CD4-positive, alpha-beta T cell treated with Interleukin-17A for 4 hours (primary cell): ENCODE measurements around the gene KIN.
"Not testable (repeated sequence)": the region's sequence is repeated elsewhere in the genome, so short reads cannot be mapped to it uniquely, and the experiment has no call there.

Source experiments
- DNase-seq: peaks from one replicate; pipeline ENCODE4 v3.0.0-alpha.2; 2020; ENCODE audit warnings: mixed read lengths

KIN gene

DNA sequence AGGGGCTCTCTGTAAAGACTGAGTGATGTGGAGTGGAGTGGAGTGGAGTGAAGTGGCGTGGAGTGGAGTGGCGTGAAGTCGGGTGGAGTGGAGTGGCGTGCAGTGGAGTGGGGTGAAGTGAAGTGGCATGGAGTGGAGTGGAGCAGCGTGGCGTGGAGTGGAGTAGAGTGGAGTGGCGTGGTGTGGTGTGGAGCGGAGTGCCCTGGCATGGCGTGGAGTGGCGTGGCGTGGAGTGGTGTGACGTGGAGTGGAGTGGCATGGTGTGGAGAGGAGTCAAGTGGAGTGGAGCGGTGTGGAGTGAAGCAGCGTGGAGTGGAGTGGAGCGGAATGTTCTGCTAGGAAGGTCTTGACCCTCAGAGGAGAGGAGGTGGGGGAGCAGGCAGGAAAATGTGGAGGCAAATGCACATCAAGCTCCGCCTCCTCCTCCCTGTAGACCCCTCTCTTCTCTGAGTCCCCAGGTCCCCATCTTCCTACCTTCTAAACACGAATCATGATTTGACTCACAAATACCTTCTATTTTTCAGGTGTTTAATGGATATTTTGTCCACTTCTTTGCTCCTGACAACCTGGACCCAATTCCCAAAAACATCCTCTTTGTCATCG, 64.8 kb downstream of the KIN start:
- DNase-seq: no peak

DNA sequence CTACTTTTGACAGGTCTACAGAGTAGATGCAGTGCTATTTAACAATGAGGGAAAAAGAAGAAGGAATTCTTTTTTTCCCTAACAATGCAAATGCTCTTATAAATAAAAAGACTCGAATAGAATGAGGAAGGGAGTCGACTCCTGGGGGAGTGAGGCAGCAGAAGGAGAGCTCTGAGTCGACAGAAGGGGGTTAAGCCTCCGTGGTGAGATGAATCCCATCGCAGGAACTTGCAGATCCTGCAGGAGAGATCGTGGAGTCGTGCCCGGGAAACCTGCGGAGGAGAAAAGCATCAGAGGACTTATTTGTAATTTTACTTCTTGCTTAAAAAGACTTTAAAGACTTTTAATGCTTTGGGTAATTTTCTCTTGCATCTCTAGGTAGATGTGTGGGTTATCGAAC, 67.3 kb downstream of the KIN start:
- no peak for DNase-seq

DNA sequence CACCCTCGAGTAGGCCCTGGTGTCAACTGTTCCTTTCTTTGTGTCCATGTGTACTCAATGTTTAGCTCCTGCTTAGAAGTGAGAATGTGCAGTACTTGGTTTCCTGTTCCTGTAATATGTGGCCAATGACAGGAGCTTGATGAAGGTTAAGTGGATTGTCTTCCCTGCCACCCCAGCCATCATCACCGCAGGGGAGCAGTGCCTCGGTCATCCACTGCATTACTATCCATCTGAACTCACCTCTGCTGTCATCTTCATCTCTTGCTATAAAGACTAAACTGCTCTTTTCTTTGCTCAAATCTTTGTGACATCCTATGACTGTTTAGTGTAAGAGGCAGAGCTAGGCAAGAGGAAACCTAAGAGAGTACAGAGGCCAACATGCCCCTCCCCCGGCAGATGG, 69.1 kb downstream of the KIN start:
- no peak for DNase-seq

DNA sequence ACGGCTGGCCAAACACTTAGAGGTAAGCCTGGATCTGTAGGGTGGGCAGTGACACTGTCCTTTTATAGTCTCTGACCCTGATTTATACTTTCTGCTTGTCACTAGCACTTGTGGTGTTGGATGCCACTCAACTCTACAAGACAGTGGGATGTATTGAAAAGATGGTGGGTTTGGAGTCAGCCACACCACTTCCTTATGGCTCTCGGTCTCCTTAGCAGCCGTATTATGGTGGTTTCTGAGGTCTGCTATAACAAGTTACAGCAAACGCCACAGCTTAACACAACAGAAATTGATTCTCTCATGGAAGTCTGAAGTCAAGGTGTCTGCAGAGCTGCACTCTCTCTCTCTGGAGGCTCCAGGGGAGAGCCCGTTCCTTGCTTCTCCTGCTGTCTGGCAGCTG, 70.0 kb downstream of the KIN start:
- DNase-seq: no peak

DNA sequence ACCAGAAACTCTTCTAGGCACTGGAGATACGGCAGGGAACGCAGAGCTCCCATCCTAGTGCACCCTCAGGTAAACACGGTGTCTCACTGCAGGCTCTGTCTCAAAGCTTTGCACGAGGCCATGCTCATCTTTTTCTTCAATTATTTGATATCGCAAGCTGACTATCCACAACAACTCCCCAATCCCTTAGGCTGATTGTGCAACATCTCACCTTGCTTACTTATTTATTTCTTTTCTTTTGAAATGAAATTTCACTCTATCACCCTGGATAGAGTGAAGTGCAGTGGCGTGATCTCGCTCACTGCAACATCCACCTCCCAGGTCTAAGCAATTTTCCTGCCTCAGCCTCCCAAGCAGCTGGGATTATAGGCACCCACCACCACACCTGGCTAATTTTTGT, 72.3 kb downstream of the KIN start:
- DNase-seq: no peak

DNA sequence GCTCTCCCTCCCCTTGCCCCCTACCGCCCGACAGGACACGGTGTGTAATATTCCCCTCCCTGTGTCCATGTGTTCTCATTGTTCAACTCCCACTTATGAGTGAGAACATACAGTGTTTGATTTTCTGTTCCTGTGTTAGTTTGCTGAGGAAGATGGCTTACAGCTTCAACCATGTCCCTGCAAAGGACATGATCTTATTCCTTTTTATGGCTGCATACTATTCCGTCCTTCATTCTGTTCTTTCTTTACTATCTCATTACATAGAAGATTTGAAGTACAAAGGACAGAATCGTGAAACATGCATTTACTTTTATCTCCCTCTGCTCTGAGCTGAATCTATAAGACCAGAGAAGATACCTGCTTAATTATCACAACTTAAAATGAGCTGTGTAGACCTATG, 76.7 kb downstream of the KIN start:
- not testable (repeated sequence) for DNase-seq

DNA sequence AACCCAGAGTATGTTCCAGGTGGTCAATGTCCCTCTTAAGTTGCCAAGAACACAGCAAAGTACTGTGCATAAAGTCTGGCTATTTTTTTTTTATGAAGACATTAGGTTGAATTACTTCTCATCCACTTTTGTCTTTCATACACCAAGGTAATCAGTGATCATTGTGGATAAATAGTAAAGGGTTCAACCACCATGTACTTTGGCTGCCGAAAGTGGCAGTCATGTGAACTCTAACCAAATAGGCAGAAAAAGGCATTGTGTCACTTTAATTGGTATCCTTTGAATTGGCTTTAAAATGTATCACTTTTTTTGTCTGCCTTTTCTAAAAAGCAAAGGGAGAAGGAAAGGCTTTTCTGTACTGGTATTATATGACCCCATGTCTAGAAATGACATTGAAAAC, 77.3 kb downstream of the KIN start:
- DNase-seq: no peak

DNA sequence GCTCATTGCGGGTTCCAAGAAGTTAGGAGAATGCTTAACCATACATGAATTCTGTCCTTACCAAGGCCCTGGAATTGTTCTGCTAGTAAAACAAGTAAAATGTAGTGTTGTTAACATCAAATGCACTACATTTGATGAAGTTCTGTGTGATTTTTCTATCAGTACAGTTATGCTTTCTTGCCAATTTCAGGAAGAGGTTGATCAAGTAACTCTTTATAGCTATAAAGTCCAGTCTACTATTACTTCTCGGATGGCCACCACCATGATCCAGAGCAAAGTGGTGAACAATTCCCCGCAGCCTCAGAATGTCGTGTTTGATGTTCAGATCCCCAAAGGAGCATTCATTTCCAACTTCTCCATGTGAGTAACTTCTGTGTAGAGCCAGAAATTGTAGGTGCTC, 79.0 kb downstream of the KIN start:
- no peak for DNase-seq

DNA sequence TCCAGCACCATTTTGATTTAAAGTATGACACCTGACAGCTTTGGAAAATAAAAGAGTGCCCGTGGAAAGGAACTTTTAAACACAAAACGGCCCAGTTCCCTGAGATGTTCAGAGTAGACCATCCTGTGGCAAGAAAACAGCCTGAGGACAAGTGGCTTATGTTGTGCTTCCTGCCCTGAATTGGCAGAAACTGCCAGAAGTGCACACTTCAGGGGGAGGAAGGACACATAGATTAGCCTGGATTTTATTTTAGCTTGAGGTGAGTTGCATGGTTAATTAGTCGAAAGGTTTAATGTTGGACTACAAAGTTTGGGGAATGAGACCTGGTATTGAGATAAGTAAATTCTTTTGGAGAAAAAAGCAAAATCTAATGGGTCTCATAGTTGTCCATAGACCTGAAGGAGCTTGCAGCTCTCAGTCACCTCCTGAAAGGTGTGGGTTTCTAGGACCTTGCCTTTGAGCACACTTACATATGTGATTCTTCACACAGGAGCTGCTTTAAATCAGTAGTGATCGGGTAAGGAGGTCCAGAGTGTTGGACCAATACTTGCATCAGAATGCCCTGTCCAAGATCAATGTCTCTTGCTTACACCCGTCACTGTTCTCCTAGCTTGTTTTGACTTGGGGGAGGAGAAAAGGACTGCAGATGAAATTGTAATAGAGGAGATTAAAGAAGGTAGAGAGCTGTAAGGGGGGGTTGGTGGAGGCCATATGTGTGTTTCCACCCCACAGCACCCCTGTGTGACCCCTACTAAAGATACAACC, 79.8 kb downstream of the KIN start:
- no peak for DNase-seq

DNA sequence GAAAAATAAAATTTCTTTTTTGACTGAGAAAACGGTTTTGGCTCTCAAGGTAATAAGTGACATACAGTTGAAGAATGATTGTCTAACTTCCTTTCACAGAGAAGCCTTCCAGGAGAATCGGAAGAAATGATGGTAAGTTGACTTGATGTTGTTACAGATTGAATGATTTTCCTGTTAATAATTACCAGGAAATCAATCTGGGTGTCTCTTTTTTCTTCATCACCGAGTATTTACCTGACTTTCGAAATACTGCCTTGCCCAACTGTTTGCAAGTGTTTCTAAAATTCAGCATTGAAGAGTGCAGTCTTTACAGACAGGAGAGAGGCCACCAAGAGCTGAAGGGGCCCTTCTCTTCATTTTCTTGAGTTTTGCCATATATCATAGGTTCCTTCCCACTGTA, 80.7 kb downstream of the KIN start:
- no peak for DNase-seq

DNA sequence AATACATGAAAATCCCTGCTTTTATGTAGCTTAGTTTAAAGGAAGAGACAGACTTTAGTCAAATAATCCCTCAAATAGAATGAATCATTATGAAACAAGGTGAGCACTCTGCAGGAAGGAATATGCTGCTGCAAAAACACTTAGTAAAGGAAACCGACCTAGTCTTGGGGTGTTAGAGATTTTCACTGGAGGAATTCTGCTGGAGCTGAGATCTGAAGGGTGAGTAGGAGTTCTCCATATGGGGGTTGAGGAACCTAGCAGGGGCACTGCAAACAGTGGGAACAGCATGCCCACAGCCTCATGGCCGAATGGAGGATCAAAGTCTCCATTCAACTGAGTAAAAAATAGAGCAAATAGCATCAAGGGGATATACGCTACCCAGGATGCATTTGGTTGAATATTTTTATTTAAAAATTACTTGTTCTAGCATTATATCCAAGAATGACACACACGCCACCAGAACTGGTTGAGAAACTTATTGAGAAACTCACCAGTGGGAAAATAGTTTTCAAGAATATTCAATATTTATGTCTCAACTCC, 81.2 kb downstream of the KIN start:
- no peak for DNase-seq

DNA sequence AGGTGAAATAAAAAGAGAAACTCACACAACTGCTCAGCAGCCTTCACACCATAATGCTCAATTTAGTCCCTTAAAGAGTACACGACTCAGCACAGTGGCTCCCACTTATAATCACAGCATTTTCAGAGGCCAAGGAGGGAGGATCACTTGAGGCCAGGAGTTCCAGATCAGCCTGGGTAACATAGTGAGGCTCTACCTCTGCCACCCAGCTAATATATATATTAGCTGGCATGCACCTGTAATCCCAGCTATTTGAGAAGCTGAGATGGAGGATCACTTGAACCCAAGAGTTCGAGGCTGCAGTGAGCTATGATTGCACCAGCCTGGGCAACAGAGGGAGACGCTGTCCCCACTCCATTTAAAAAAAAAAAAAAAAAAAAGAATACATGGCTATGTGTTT, 82.5 kb downstream of the KIN start:
- no peak for DNase-seq

DNA sequence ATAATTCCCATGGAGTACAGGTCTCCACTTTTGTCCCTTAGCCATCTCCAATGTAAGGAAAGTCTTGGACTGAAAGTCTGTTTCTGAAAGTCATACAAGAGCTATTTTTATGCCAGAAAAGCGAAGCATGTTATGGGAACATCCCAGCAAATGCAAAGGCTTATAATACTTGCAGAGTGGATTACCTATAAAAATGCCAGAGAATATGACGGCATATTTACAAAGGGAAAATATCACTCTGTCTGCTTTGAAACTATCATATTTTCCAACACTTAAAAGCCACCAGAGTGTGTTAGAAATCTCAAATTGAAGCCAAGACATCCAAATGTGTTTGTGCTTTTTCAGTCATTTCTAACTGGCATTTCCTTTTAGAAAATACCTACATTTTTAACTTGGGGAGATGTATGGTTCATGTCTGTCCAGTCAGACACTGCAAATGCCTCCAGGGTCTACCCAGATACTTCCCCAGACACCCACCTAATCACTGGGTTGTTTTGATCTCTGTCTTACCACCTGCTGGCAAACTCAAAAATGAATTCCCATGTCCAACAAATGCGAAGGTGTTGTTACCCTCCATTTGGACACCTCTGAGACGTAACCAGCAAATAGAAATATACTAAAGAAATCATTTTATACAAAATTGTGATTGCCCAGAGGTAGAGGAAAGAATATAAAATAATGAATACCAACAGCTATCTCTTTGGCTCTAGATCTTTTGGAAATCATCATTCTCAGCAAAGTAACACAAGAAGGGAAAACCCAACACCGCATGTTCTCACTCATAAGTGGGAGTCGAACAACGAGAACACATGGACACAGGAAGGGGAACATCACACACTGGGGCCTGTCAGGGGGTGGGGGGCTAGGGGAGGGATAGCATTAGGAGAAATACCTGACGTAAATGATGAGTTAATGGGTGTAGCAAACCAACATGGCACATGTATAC, 83.4 kb downstream of the KIN start:
- DNase-seq: no peak

DNA sequence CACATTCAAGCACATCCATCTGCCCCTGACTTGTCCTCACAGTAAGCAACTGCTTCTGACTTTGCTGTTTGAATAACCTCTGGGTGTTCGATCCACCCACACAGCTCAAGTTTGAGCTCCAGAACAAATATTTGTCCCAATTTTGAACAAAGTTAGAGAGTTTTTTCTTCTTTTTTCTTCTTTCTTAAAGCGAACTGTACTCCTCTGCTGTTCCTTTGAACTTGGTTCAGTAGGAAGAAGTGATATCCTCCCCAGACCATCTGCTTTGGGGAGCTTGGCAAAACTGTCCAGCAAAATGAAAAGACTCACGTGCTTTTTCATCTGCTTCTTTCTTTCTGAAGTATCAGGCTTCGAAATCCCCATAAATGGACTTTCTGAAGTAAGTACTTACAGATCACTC, 84.7 kb downstream of the KIN start, which contains the start of gene ITIH2:
ITIH2 (plus strand) TSS at position 177 of the 400 bp plus-strand sequence; CDS start at position 296, 119 bp downstream.
- DNase-seq: no peak

DNA sequence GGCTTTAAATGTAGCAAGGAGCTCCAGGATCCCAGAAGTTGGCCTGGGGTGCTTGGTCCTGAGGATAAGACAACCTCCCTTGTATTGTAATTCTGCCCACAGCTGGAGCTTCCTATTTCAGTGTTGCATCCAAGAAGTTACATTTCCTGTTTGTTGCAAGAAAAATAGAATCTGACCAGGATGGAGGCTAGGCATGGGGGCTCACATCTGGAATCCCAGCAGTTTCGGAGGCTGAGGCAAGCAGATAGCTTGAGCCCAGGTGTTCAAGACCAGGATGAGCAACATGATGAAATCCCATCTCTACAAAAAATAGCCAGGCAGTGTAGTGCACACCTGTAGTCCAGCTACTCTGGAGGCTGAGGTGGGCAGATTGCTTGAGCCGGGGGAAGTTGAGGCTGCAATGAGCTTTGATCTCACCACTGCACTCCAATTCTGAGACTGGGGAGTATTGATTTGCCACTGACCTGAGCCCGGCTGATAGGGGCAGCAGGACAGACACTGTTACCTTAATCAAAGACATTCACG, 85.4 kb downstream of the KIN start:
- no peak for DNase-seq

DNA sequence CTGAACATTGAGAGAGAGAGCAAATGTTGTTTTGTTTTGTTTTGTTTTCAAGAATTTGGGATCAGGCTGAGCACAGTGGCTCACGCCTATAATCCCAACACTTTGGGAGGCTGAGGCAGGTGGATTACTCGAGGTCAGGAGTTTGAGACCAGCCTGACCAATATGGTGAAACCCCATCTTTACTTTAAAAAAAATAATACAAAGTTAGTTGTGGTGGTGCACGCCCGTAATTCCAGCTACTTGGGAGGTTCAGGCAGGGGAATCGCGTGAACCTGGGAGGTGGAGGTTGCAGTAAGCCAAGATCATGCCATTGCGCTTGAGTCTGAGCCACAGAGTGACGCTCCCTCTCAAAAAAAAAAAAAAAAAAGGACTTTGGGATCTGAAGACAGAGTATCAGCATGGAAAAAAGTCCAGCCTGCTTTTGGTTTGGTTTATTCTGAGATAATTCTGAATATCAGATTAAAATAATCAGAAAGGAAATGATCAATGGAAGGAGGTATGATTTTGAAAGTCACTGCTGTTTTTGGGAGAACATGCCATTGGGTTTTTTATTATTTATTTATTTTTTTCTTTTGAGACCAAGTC, 86.5 kb downstream of the KIN start:
- no peak for DNase-seq
